Motor neuron (in vitro differentiated cells): ENCODE measurements around the gene MAP3K8. TPM values are rescaled to one million over a fixed set of nuclear protein-coding genes. Genes with fewer than 3 reads are reported as not detected.
"Not testable (repeated sequence)": the region's sequence is repeated elsewhere in the genome, so short reads cannot be mapped to it uniquely, and the experiment has no call there.

Experiments used
- ATAC-seq, 8 experiments: fragments of 200-7000 bp; cut with Tn5 transposase; replicated peaks in 6 of 8; 2 replicates each; pipeline ENCODE4 v1.8.0; 2021; ENCODE audit warnings: mild to moderate bottlenecking in 8 of 8, moderate library complexity in 8 of 8
- H3K27ac ChIP-seq, 2 donors: fragments of 250-450 bp; sonication (Bioruptor Pico); 2 replicates each; pipeline ENCODE4 v1.9.0; 2021; ENCODE audit warnings: antibody characterized with exemption in 2 of 2, mild to moderate bottlenecking in 2 of 2, moderate library complexity in 1 of 2
- H3K4me1 ChIP-seq, 2 donors: fragments of 250-450 bp; sonication (Bioruptor Pico); replicated peaks in 1 of 2; 2 replicates each; pipeline ENCODE4 v1.6.1; 2021; ENCODE audit warnings: antibody characterized with exemption in 2 of 2, mild to moderate bottlenecking in 2 of 2, moderate library complexity in 1 of 2
- H3K4me3 ChIP-seq, 5 donors: fragments of 250-450 bp; sonication (Bioruptor Pico); 2 replicates each; pipeline ENCODE4 v1.9.0; 2021; ENCODE audit warnings: antibody characterized with exemption in 5 of 5, mild to moderate bottlenecking in 5 of 5, moderate library complexity in 4 of 5
- WGBS, 10 experiments: fragments of 450-650 bp; shearing (Covaris generic); methylation state at CpG; one replicate each; pipeline ENCODE4 v1.0.0; 2022; 5-methylcytosine and 5-hydroxymethylcytosine counted together
- in situ Hi-C, 9 experiments: fragments of 400-800 bp; cut with MboI; loops; one replicate each; pipeline ENCODE4 v1.15.0; 2021; ENCODE audit warnings: low sequenced_read_pairs in 9 of 9, low pct_unique_long_range_greater_than_20kb in 2 of 9; ENCODE audit not compliant: unreplicated experiment in 9 of 9
- total RNA-seq, 8 experiments: library from RNA; unstranded; fragments of 300-600 nt; gene quantifications; 2 replicates each; pipeline versions ENCODE4 v1.2.3 to v1.2.4, GENCODE V29; 2022

MAP3K8 gene
- total RNA-seq, 8 experiments from 2014 or later, result 3.9 to 22.3 (median 6.8) TPM

DNA sequence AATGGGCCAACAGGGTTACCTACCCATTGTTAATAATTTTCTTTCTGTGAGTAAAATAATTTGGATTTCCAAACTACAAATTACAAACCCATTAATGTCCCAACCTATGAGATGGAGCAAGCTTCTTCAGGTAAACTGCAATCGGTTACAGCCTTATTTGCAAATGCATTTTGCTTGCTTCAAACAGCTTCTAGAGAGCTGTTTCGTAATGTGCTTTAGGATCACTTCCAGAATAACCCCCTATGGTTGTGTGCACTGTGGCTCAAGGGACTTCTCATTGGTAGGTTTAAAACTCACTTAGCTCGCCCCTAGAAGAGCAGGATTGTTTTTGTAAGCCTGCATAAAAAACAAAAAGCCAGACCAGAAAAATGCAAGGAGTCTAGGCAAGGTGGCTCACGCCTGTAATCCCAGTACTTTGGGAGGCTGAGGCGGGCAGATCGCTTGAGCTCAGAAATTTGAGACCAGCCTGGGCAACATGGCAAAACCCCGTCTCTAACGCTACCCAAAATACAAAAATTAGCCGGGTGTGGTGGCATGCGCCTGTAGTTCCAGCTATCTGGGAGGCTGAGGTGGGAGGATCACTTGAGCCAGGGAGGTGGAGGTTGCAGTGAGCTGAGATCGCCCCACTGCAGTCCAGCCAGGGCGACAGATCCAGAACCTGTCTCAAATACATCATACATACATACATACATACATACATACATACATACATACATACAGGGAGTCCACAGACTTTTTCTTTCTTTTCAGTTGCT lies 3.3 kb upstream of the MAP3K8 start:
- in situ Hi-C loops, result no loop called here
- Histone ChIP-seq H3K4me1 (peaks cover 10% of the 10 kb centered on the region in 2 donors), H3K4me3 (no peak overlapping the region), H3K27ac (no peak overlapping the region)
- 17 to 100% (median 93%) methylated on average over 1 to 9 of the region's 12 CpGs; no CpG with 5 or more reads in 3 of the 10 experiments for WGBS, 10 experiments
- no peak for ATAC-seq

DNA sequence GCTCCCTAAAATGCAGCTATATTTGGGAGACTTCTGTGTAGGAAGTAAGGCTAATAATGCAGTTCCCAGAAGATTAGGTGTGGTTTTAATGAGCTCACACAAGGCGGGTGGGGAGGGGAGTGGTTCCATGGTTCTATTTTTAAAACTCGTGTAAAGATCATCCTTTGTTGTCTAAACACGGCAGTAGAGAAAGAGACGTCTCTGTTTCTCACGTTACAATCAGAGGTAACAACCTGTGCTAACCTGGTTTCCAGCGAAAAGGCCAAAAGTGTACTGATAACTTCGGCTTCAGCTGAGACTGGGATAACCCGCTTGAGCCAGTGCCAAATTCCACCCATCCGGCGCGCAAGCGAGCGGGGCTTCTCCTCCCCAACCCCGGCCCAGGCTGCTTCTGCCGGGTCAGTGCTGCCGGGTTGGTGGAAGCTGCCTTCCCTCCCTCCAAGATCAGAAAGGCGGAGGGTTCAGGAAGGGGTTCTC lies 2.5 kb upstream of the MAP3K8 start:
- peak in 2 of 8 experiments; percentile 5 to 13 for ATAC-seq
- WGBS, 10 experiments, result 7 to 100% (median 45%) methylated on average over 1 to 13 of the region's 17 CpGs; no CpG with 5 or more reads in 3 of the 10 experiments
- in situ Hi-C loops, result no loop called here
- Histone ChIP-seq H3K4me1 (peaks cover 10% of the 10 kb centered on the region in 2 donors), H3K27ac (no peak overlapping the region), H3K4me3 (no peak overlapping the region)

DNA sequence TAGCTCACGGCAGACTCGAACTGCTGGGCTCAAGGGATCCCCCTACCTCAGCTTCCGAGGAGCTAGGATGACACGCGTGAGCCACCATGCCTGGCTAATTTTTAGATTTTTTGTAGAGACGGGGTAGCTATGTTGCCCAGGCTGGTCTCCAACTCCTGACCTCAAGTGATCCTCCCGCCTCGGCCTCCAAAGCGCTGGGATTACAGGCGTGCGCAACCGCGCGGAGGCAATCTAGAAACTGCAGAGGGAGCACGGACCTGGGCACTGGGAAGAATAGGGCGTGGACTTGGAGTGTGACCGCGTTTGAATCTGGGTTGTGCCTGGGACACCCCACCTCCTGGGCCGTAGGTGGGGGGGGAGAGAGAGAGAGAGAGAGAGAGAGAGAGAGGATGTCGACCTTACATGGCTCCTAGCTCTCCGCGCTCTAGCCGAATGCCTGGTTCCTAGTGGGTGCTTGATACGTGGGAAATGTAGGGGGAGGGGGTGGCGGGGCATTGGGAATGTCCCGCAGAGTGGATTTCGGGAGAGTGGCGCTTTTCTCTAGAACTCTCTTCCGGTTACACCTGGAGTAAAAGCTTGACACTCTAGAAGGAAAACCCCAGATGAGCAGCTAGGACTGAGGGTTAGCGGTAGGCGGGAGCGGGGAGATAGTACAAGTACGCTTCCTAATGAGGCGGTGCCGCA lies 1.2 kb upstream of the MAP3K8 start:
- in situ Hi-C loops, result no loop called here
- WGBS, 10 experiments, result 0 to 100% (median 70%) methylated on average over 1 to 12 of the region's 35 CpGs; no CpG with 5 or more reads in 1 of the 10 experiments
- H3K4me1 ChIP-seq, result peaks cover 14 to 16% of the 10 kb centered on the region in 2 donors
- peak overlapping the region; percentile 80 to 86 for H3K27ac ChIP-seq
- ATAC-seq, result peak in 1 of 8 experiments; percentile 0
- peak overlapping the region; percentile 52 to 82 (median 65) for H3K4me3 ChIP-seq

DNA sequence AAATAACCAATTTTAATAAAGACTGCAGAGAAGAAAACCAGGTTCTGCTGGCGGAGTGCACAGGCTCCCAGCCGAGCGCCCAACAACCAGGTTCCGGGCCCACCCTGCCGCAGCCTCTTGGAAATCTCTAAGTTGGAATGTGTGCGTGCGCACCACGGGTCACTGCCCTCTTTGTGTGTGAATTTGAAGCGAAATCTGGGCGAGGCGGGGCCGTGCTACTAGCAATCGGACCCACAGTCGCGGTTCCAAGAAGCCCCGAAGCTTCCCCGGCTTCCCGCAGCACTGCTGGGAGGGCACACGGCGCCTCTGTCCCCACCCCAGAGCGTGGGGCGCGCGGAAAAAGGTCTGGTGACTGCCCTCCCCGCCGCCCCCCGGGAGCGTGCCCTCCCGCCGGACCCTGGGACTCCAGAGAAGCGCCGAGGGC lies 666 bp upstream of the MAP3K8 start:
- WGBS, 10 experiments, result 0 to 6% (median 0%) methylated on average over 1 to 11 of the region's 32 CpGs; no CpG with 5 or more reads in 3 of the 10 experiments
- in situ Hi-C loops, result no loop called here
- H3K27ac ChIP-seq, result peak overlapping the region; percentile 80 to 86
- peaks cover 13 to 16% of the 10 kb centered on the region in 2 donors for H3K4me1 ChIP-seq
- ATAC-seq, result peak in 6 of 8 experiments; percentile 17 to 39 (median 26)
- H3K4me3 ChIP-seq, result peak overlapping the region; percentile 52 to 82 (median 65)

DNA sequence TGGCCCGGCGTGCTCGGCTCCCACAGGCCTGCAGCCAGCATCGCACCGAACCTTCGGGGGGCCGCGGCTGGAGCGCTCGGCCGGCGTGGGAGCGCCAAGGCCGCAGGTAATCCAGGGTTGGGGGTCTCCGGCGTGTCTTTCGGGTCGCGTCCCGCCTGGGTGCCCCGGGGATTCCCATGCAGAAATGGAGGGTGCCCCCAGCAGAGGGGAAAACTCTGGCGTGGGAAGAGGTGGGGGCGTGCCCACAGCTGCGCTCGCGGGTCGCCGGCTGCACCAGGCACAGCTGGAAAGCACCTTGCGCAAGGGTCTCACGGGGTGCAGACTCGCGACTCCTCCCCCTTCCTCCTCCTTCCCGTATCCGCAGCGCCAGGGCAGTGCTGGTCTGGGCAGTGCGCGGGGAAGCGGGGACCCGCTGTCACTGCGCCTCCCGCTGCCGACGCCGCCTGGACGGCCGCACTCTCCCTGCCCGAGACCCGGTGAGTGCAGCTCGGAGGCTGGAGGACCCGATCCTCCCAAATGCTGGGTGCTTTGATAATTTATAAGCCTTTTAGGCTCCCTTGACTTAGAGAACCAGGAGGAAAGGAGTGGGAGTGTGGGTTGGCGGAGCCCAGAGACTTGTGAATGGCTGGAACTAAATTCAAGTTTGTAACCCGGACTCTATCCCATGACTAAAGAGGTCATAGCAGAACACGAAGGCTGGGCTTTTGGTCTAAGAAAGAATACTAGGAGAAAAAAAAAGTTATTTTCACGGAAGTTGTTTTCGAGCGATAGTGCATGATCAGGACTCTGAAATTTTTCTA lies 489 bp downstream of the MAP3K8 start:
- Histone ChIP-seq H3K4me3 (peak overlapping the region; percentile 52 to 82 (median 65)), H3K27ac (peak overlapping the region; percentile 80 to 86), H3K4me1 (peaks cover 15 to 20% of the 10 kb centered on the region in 2 donors)
- 0 to 14% (median 0%) methylated on average over 2 to 10 of the region's 56 CpGs for WGBS, 10 experiments
- in situ Hi-C loops, result no loop called here
- ATAC-seq, result peak; percentile 23 to 72 (median 62)

DNA sequence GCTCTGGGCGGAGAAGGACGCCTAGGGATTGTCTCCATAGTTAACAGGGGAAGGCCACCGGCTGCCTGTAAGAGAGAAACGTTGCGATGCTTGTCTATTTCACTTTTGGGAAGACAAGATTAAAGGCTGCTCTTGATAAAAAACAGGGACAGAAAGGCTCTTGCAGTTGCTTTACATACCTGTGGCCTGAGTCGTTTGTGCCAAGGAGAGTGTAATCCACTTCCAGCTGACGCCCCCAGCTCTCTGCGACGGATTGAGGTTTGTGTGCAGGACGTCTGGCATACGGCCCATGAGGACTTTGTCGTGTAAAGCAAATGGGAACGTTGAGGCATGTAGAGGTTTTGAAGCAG lies 1.1 kb downstream of the MAP3K8 start:
- Histone ChIP-seq H3K27ac (peak overlapping the region in 1 of 2 donors; percentile 86), H3K4me1 (peaks cover 15 to 20% of the 10 kb centered on the region in 2 donors), H3K4me3 (peak overlapping the region; percentile 52 to 82 (median 65))
- in situ Hi-C loops, result no loop called here
- no peak for ATAC-seq
- WGBS, 10 experiments, result 0 to 8% (median 3%) methylated on average over 1 to 12 of the region's 13 CpGs; no CpG with 5 or more reads in 1 of the 10 experiments

DNA sequence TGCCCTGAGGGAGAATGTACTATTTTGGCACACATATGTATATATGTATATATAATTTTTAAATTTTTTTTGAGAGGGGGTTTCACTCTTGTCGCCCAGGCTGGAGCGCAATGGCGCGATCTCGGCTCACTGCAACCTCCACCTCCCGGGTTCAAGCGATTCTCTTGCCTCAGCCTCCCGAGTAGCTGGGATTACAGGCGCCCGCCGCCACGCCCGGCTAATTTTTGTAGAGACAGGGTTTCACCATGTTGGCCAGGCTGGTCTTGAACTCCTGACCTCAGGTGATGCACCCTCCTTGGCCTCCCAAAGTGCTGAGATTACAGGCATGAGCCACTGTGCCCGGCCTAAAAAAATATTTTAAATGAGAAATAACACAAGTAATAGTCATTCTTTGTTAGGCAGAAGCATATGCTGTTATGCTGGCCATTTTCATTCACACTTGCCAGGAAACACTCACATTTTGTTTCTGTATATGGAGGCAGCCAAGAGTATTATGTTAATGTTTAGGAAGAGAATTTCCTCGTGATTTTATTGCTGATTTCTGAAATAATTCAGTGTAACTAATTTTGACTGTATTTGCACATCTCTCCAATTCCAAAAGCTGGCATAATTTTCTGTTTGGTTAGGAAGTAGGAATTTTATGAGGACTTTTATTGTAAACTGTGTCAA lies 1.6 kb downstream of the MAP3K8 start:
- Histone ChIP-seq H3K4me1 (peaks cover 15 to 20% of the 10 kb centered on the region in 2 donors), H3K4me3 (peak overlapping the region; percentile 52 to 82 (median 65))
- ATAC-seq, H3K27ac ChIP-seq, in situ Hi-C loops: not testable (repeated sequence)
- WGBS, 10 experiments, result 0 to 70% (median 7%) methylated on average over 1 to 10 of the region's 15 CpGs; no CpG with 5 or more reads in 2 of the 10 experiments

DNA sequence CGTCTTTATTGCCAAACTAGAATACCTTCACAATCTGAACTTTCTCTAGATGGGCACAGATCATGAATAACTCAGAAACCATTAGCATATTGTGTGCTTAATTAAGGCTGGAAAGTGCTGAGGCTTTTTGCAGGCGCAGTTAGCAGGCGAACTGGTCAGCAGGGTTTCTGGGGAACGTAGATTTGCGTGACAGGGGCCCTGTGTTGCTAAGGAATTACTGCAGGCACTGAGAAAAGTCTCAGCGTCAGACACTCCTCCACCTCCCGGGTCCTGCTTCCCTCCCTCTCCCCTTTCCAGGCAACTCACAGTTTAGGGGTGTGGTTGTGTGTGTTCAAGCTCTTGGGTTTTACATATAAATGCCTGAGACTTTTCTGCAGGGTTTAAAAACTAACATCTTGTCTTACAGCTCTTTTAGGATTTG lies 2.2 kb downstream of the MAP3K8 start:
- in situ Hi-C loops, result no loop called here
- ATAC-seq, result peak; percentile 9 to 45 (median 22)
- Histone ChIP-seq H3K4me1 (peaks cover 15 to 20% of the 10 kb centered on the region in 2 donors), H3K4me3 (peak overlapping the region; percentile 52 to 82 (median 65)), H3K27ac (no peak overlapping the region)
- 0 to 21% (median 4%) methylated on average over 1 to 7 of the region's 7 CpGs; no CpG with 5 or more reads in 3 of the 10 experiments for WGBS, 10 experiments

DNA sequence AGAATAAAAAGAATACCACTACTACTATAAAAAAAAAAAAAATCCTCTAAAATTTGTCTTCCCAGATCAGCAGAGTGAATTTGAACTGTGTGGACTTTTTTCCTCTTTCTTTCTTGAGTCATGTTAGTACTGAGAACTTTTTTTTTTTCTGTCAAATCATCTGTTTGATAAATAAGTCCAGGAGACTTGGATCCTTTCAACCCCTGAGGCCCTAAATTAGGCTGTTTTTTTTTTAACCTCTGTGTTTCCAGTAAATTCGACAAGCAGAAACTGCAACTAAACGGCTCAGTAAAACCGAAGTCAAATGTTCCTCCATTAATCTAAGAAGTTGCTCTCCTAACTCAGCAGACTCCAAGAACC lies 2.7 kb downstream of the MAP3K8 start:
- ATAC-seq, result no peak
- WGBS, 10 experiments, result 0 to 36% (median 6%) methylated on average over 1 to 3 of the region's 3 CpGs
- H3K4me1 ChIP-seq, result peaks cover 15 to 20% of the 10 kb centered on the region in 2 donors
- peak overlapping the region in 1 of 2 donors; percentile 54 for H3K27ac ChIP-seq
- in situ Hi-C loops, result no loop called here
- peak overlapping the region in 4 of 5 donors; percentile 1 to 81 (median 32) for H3K4me3 ChIP-seq

DNA sequence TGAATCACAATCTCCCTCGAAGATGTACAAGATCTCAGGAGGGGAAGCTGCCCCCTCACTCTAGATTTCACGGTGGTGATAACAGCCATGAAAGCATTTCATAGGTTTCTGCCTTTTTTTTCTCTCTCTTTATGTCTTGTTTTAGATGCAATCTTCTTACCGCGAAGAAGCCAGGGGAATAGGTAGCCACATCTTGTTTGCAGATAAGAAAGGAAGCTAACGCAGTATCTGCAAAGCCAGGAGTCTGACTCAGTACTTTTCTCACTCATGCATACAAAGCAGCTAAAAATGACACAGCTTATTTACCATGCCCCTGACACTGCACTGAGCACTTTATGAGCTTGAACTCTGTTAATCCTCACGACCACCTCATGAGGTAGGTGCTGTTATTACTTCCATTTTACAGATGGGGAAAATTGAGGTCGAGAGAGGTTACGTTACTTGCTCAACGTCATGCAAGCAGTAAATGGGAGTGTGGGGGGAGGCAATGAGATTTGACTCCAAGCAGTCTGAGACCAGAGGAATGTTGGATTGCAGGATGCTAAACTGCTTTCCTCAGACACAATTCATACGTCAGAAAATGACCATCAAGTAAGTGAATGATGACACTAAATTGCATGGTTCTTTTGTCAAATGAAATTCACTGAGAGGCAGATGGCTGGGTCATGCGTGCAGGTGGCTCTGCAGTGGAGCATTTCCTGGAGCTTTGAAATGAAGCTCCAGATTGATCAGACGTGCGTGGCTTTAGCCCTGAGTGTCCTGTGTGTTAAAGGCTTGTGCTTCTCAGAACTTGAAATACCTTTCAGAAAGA lies 3.3 kb downstream of the MAP3K8 start:
- in situ Hi-C loops, result no loop called here
- WGBS, 10 experiments, result 6 to 42% (median 16%) methylated on average over 3 to 10 of the region's 13 CpGs
- H3K4me3 ChIP-seq, result peak overlapping the region in 4 of 5 donors; percentile 1 to 81 (median 32)
- peak overlapping the region in 1 of 2 donors; percentile 54 for H3K27ac ChIP-seq
- no peak for ATAC-seq
- peaks cover 15 to 20% of the 10 kb centered on the region in 2 donors for H3K4me1 ChIP-seq

DNA sequence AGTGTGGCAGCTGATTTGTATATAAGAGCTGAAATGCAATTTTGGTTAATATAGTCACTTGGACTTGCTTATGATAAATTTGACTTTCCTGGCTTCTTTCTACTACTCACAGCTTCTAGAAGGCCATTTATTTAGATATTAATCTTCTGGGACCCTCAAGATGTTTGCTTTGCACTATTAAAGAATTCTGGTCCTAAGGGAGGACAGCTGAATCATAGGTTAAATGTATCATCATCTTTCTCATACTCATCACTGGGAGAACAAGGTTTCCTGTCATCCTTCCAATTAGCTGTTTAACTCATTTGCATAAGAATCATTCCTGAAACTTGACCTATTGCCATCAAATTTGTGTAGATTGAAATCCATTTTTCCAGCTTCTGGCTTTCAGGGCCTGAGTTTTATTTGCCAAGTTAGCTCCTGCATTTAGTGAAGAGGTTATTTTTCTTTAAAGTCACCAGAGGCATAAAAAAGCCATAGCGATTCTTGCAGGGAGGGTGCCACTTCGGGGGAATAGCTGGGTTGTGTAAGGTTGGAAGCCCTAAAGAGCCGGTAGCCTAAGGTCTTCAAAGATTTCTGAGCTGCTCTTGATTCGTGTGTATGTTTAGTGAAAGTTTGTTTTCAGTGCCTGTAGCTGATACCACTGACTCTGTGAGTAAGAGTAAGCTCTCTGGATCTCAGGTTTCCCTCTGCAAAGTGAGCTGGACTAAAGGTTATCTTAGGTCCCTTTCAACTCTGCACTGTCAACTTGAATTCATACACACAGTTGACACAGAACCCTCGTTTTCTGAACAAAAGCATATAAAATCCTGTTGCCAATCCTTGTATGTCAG lies 4.3 kb downstream of the MAP3K8 start:
- peak overlapping the region in 1 of 2 donors; percentile 1 for H3K27ac ChIP-seq
- in situ Hi-C loops, result no loop called here
- WGBS, 10 experiments, result 4 to 45% (median 29%) methylated on average over 1 to 5 of the region's 5 CpGs; no CpG with 5 or more reads in 1 of the 10 experiments
- H3K4me3 ChIP-seq, result no peak overlapping the region
- H3K4me1 ChIP-seq, result peaks cover 15 to 20% of the 10 kb centered on the region in 2 donors
- ATAC-seq, result no peak
